ENCODE data around the gene VGF.

Gene VGF

GRCh38 chr7:101165958-101166647 lies 734 bp upstream of the VGF start:
- Mint-ChIP-seq H3K4me1 (peaks cover 44% of the 10 kb centered on the region), H3K27ac (no peak overlapping the region), H3K36me3 (ENCODE audit: low read depth) (no peaks in the 10 kb centered on the region), H3K27me3 (ENCODE audit: low read depth) (peaks cover 92% of the 10 kb centered on the region), H3K4me3 (peak overlapping the region; percentile 70 to 78 (median 74)), H3K9me3 (no peaks in the 10 kb centered on the region)
- TF ChIP-seq, protein P1, sequence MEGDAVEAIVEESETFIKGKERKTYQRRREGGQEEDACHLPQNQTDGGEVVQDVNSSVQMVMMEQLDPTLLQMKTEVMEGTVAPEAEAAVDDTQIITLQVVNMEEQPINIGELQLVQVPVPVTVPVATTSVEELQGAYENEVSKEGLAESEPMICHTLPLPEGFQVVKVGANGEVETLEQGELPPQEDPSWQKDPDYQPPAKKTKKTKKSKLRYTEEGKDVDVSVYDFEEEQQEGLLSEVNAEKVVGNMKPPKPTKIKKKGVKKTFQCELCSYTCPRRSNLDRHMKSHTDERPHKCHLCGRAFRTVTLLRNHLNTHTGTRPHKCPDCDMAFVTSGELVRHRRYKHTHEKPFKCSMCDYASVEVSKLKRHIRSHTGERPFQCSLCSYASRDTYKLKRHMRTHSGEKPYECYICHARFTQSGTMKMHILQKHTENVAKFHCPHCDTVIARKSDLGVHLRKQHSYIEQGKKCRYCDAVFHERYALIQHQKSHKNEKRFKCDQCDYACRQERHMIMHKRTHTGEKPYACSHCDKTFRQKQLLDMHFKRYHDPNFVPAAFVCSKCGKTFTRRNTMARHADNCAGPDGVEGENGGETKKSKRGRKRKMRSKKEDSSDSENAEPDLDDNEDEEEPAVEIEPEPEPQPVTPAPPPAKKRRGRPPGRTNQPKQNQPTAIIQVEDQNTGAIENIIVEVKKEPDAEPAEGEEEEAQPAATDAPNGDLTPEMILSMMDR (IDR thresholded peaks at IDR 0.05; ENCODE audit: unreplicated experiment in 3 of 3) = no peak

- Mint-ChIP-seq H3K9me3 (no peaks in the 10 kb centered on the region), H3K4me3 (peak overlapping the region; percentile 36 to 74 (median 63)), H3K4me1 (peaks cover 30% of the 10 kb centered on the region), H3K36me3 (ENCODE audit: low read depth) (peaks cover 9% of the 10 kb centered on the region), H3K27me3 (ENCODE audit: low read depth) (peaks cover 78% of the 10 kb centered on the region), H3K27ac (no peak overlapping the region)
- TF ChIP-seq, protein P1 (IDR thresholded peaks at IDR 0.05; ENCODE audit: unreplicated experiment in 3 of 3) = no peak
These were observed 1.1 kb downstream of the VGF start for GRCh38 chr7:101164071-101164840.

- Mint-ChIP-seq H3K4me1 (peaks cover 26% of the 10 kb centered on the region), H3K36me3 (ENCODE audit: low read depth) (peaks cover 9% of the 10 kb centered on the region), H3K27me3 (ENCODE audit: low read depth) (peaks cover 74% of the 10 kb centered on the region), H3K27ac (no peak overlapping the region), H3K4me3 (peak overlapping the region; percentile 17 to 75 (median 48)), H3K9me3 (no peaks in the 10 kb centered on the region)
- TF ChIP-seq, protein P1 (IDR thresholded peaks at IDR 0.05; ENCODE audit: unreplicated experiment in 3 of 3) = no peak
These were observed 1.9 kb downstream of the VGF start for GRCh38 chr7:101163279-101164070.

DNA sequence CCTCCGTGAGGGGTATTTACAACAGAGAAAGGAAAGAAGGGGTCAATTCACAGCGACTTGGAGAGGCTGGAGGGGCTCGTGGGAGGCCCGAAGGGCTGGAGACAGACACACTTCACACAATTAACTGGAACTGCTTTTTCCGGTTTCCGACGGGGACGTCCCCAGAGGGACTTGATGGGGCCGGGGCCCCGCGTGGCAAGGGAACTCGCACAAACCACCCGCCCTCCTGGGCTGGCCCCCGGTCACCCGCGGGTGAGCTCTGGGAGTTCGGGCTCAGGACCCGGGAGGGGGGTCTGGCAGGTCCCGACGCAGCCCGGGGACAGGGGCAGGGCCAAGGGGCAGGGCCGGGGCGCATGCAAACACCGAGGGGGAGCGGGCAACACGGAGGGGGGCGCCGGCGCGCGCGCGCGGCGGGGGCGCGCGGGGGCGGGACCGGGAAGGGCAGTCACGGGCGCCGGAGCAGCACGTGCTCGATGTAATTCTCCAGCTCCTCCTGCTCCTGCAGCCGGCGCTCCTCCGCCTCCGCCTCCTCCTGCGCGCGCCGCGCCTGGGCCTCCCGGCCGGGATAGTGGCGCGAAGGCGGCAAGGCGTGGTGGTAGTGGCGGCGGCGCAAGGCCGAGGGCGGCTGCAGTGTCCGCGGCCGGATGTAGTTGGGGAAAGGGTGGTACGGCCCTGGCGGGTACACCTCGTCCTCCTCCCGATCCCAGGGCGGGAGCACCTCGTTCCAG lies 2.7 kb downstream of the VGF start:
- Mint-ChIP-seq H3K9me3 (no peaks in the 10 kb centered on the region), H3K27me3 (ENCODE audit: low read depth) (peaks cover 67% of the 10 kb centered on the region), H3K27ac (no peak overlapping the region), H3K4me3 (peak overlapping the region; percentile 74 to 82 (median 76)), H3K36me3 (ENCODE audit: low read depth) (peaks cover 13% of the 10 kb centered on the region), H3K4me1 (peaks cover 23% of the 10 kb centered on the region)
- TF ChIP-seq, protein P1 (IDR thresholded peaks at IDR 0.05; ENCODE audit: unreplicated experiment in 3 of 3) = no peak

GRCh38 chr7:101161692-101162471 lies 3.5 kb downstream of the VGF start:
- H3K9me3 Mint-ChIP-seq = no peaks in the 10 kb centered on the region
- H3K4me3 Mint-ChIP-seq = peak overlapping the region; percentile 74 to 82 (median 76)
- H3K4me1 Mint-ChIP-seq = peaks cover 15% of the 10 kb centered on the region
- H3K27ac Mint-ChIP-seq = peak overlapping the region in 1 of 3 experiments; percentile 26
- peaks cover 58% of the 10 kb centered on the region for H3K27me3 Mint-ChIP-seq (ENCODE audit: low read depth)
- TF ChIP-seq, protein P1 (IDR thresholded peaks at IDR 0.05; ENCODE audit: unreplicated experiment in 3 of 3) = no peak
- H3K36me3 Mint-ChIP-seq (ENCODE audit: low read depth) = peaks cover 13% of the 10 kb centered on the region
